Endothelial cell of umbilical vein (primary cell): Measurements from ENCODE around the gene TNFRSF12A. TPM values are rescaled to one million over a fixed set of nuclear protein-coding genes. Genes with fewer than 3 reads are reported as not detected.

Source experiments
- BruUV-seq: library from RNA; stranded (reverse); fragments of 400-500 nt; replicated peaks from 2 replicates; lab custom pipeline; 2021; lab: Mats Ljungman, UMichigan
- CTCF ChIA-PET: fragments of 300-600, 350-600 bp; sonication (Branson Sonifier 250); formaldehyde crosslinking; loops from one replicate; lab custom pipeline; 2021; ENCODE audit warnings: antibody characterized with exemption, inconsistent platforms; lab: Charles Lee
- POLR2A ChIA-PET: fragments of 300-600, 350-600 bp; sonication (Branson Sonifier 250); formaldehyde crosslinking; loops from one replicate; lab custom pipeline; 2021; ENCODE audit warnings: antibody characterized with exemption, inconsistent platforms; lab: Charles Lee
- DNase-seq: peaks from one replicate; pipeline ENCODE4 v3.0.0-alpha.2; 2011; ENCODE audit warnings: low read depth, low spot score
- FAIRE-seq: peaks from 2 replicates; lab custom pipeline; 2011; peaks lifted over from hg19 to GRCh38; lab: Jason Lieb, UNC
- H2AFZ ChIP-seq: 2 replicates; pipeline ENCODE4 v1.6.0; 2012; ENCODE audit warnings: low read depth, low read length, control low read depth, inconsistent platforms
- H3K27ac ChIP-seq: 2 replicates; pipeline ENCODE4 v1.5.1; 2011; ENCODE audit warnings: low read depth, mild to moderate bottlenecking, control low read depth, low read length, moderate library complexity; ENCODE audit not compliant: insufficient read depth
- H3K27me3 ChIP-seq, 2 experiments: 2 replicates each; pipeline versions ENCODE4 v1.6.0 to v1.6.1; 2011; ENCODE audit warnings: low read length in 2 of 2, mixed read lengths in 1 of 2; ENCODE audit not compliant: control insufficient read depth in 2 of 2, insufficient read depth in 2 of 2
- H3K36me3 ChIP-seq, 2 experiments: 2 replicates in 1 of 2; 3 replicates in 1 of 2; pipeline ENCODE4 v1.5.1; 2011; ENCODE audit warnings: low read length in 2 of 2, mild to moderate bottlenecking in 1 of 2, moderate library complexity in 1 of 2; ENCODE audit not compliant: control insufficient read depth in 2 of 2, insufficient read depth in 2 of 2; ENCODE audit errors: extremely low read depth in 1 of 2
- H3K4me1 ChIP-seq: 3 replicates; pipeline ENCODE4 v1.5.1; 2011; ENCODE audit warnings: mild to moderate bottlenecking, low read length; ENCODE audit not compliant: control insufficient read depth, insufficient read depth; ENCODE audit errors: extremely low read depth
- H3K4me2 ChIP-seq: 2 replicates; pipeline ENCODE4 v1.6.1; 2011; ENCODE audit warnings: low read length, control low read depth, mixed read lengths; ENCODE audit not compliant: insufficient read depth
- H3K4me3 ChIP-seq, 3 experiments: fragments of 200-600 bp in 1 of 3; sonication (generic), shearing (Covaris generic) in 1 of 3; replicated peaks in 1 of 3; 2 replicates each; pipeline ENCODE4 v1.5.1; 2011 to 2016; ENCODE audit warnings: control low read depth in 3 of 3, low read length in 3 of 3, mild to moderate bottlenecking in 2 of 3, inconsistent platforms in 1 of 3, low read depth in 1 of 3, moderate library complexity in 1 of 3; ENCODE audit not compliant: insufficient read depth in 1 of 3
- H3K79me2 ChIP-seq: 2 replicates; pipeline ENCODE4 v1.6.0; 2012; ENCODE audit warnings: low read length, inconsistent platforms; ENCODE audit not compliant: control insufficient read depth, insufficient read depth
- H3K9ac ChIP-seq: replicated peaks from 2 replicates; pipeline ENCODE3; 2011; ENCODE audit warnings: low read length, control low read depth; ENCODE audit not compliant: insufficient read depth; ENCODE audit errors: extremely low read depth
- H3K9me1 ChIP-seq: replicated peaks from 3 replicates; pipeline ENCODE4 v1.6.0; 2011; ENCODE audit warnings: mild to moderate bottlenecking, low read length; ENCODE audit not compliant: control insufficient read depth, insufficient read depth; ENCODE audit errors: extremely low read depth
- H3K9me3 ChIP-seq: replicated peaks from 2 replicates; pipeline ENCODE4 v1.5.1; 2012; ENCODE audit warnings: low read length, inconsistent platforms; ENCODE audit not compliant: control insufficient read depth, insufficient read depth
- H4K20me1 ChIP-seq: replicated peaks from 2 replicates; pipeline ENCODE3; 2011; ENCODE audit warnings: mild to moderate bottlenecking, low read length; ENCODE audit not compliant: control insufficient read depth, insufficient read depth; ENCODE audit errors: extremely low read depth
- EZH2 ChIP-seq: IDR thresholded peaks from 2 replicates; pipeline ENCODE4 v1.6.1; 2012; ENCODE audit warnings: borderline replicate concordance, low read depth, mild to moderate bottlenecking, moderate library complexity, low read length, inconsistent platforms; ENCODE audit not compliant: severe bottlenecking
- FOS ChIP-seq: IDR thresholded peaks from 2 replicates; pipeline ENCODE4 v1.6.1; 2011; ENCODE audit warnings: mild to moderate bottlenecking, low read length, moderate library complexity, borderline replicate concordance; ENCODE audit not compliant: insufficient read depth
- GATA2 ChIP-seq: IDR thresholded peaks from 2 replicates; pipeline ENCODE4 v1.7.0; 2011; ENCODE audit warnings: low read depth, mild to moderate bottlenecking, moderate library complexity, mixed read lengths, low read length; ENCODE audit not compliant: insufficient read length, insufficient read depth
- JUN ChIP-seq: IDR thresholded peaks from 2 replicates; pipeline ENCODE4 v1.6.1; 2011; ENCODE audit warnings: borderline replicate concordance, low read depth; ENCODE audit not compliant: insufficient read length, insufficient read depth
- MYC ChIP-seq: IDR thresholded peaks from one replicate; pipeline ENCODE4 v1.6.1; 2011; ENCODE audit warnings: mild to moderate bottlenecking, low read depth, low read length
- POLR2A ChIP-seq: IDR thresholded peaks from 2 replicates; pipeline ENCODE4 v1.6.1; 2012; ENCODE audit warnings: low read depth, mild to moderate bottlenecking, control low read depth, low read length
- POLR2AphosphoS5 ChIP-seq: IDR thresholded peaks from 2 replicates; pipeline ENCODE4 v1.6.1; 2012; ENCODE audit warnings: low read depth, mild to moderate bottlenecking, control low read depth, low read length, moderate library complexity; ENCODE audit not compliant: insufficient read depth
- dilution Hi-C: fragments of 300-500 bp; cut with MboI; formaldehyde crosslinking; loops from one replicate; pipeline ENCODE4 v1.15.0; 2019; ENCODE audit warnings: low sequenced_read_pairs; ENCODE audit not compliant: extremely low pct_ligation_motif_present
- intact Hi-C: fragments of 100-400 bp; cut with micrococcal nuclease; formaldehyde crosslinking; loops from one replicate; pipeline ENCODE4 v1.10.0; 2022
- polyA plus RNA-seq, 4 experiments: library from polyadenylated mRNA; depleted of rRNA in 3 of 4; stranded (reverse) in 3 of 4; unstranded in 1 of 4; fragments of >200 nt; gene quantifications; 2 replicates each; pipeline versions ENCODE4 v1.2.1 to v1.2.3, GENCODE V29; 2011 to 2012; ENCODE audit warnings: missing spikeins in 1 of 4
- total RNA-seq: library from RNA; stranded (reverse); gene quantifications from 2 replicates; pipeline ENCODE4 v1.2.3, GENCODE V29; 2021
- TF ChIP-seq, protein P1 (sequence below): IDR thresholded peaks from 2 replicates; pipeline ENCODE4 v1.6.1; 2011; ENCODE audit not compliant: insufficient read depth, insufficient read length
- TF ChIP-seq, protein P2 (sequence below), 2 donors: IDR thresholded peaks; 1 replicate in 1 of 2; 2 replicates in 1 of 2; pipeline ENCODE4 v1.5.1; 2011; ENCODE audit warnings: low read length in 2 of 2, mild to moderate bottlenecking in 2 of 2, moderate library complexity in 2 of 2, control low read depth in 1 of 2, inconsistent platforms in 1 of 2, low read depth in 1 of 2; ENCODE audit not compliant: insufficient read depth in 1 of 2; ENCODE audit errors: extremely low read depth in 1 of 2

The TNFRSF12A gene
- total and polyA plus RNA-seq, 2 donors (not counting 3 experiments of a cell fraction or from before 2014, with no cell fraction given) = 162 to 187 TPM

DNA sequence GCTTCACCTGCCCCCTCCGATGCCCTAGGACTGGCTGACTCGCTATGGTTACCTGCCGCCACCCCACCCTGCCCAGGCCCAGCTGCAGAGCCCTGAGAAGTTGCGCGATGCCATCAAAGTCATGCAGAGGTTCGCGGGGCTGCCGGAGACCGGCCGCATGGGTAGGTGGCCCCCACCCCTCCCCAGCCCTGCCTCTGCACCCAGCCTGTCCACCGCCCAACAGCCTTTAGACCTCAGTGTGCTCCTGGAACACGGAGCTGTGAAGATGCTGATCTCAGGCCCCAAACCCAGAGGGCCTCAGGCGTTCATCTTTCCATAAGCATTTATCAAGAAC is 27.2 kb downstream of the TNFRSF12A start:
- Histone ChIP-seq H3K79me2 (no peaks in the 10 kb centered on the region), H3K4me2 (no peak overlapping the region), H4K20me1 (no peaks in the 10 kb centered on the region), H3K4me1 (peaks cover 2% of the 10 kb centered on the region), H3K9me1 (no peaks in the 10 kb centered on the region), H3K27me3 (peaks cover 18 to 27% of the 10 kb centered on the region in 2 experiments), H3K9me3 (no peaks in the 10 kb centered on the region), H3K27ac (no peak overlapping the region), H3K9ac (no peak overlapping the region), H2AFZ (no peak overlapping the region), H3K4me3 (no peak overlapping the region), H3K36me3 (no peaks in the 10 kb centered on the region)
- dilution Hi-C loops = no loop called here
- CTCF ChIA-PET = interaction anchor here (0.6 to 14.7 kb wide), 5 partner anchors 11 to 88 kb away, joined by 3 to 200 read pairs (median 5); partner anchors contain the start of gene ZNF213
- no peak for FAIRE-seq
- DNase-seq = no peak
- POLR2A ChIA-PET = interaction anchor here (0.6 kb wide), 1 partner anchor 66 kb away, joined by 3 read pairs; no protein-coding TSS in a partner anchor
- intact Hi-C loops = no loop called here
- BruUV-seq = no TSS peak
- no peak for TF ChIP-seq MYC
- TF ChIP-seq FOS = no peak
- TF ChIP-seq, protein P1, sequence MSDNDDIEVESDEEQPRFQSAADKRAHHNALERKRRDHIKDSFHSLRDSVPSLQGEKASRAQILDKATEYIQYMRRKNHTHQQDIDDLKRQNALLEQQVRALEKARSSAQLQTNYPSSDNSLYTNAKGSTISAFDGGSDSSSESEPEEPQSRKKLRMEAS = no peak
- TF ChIP-seq, protein P2, sequence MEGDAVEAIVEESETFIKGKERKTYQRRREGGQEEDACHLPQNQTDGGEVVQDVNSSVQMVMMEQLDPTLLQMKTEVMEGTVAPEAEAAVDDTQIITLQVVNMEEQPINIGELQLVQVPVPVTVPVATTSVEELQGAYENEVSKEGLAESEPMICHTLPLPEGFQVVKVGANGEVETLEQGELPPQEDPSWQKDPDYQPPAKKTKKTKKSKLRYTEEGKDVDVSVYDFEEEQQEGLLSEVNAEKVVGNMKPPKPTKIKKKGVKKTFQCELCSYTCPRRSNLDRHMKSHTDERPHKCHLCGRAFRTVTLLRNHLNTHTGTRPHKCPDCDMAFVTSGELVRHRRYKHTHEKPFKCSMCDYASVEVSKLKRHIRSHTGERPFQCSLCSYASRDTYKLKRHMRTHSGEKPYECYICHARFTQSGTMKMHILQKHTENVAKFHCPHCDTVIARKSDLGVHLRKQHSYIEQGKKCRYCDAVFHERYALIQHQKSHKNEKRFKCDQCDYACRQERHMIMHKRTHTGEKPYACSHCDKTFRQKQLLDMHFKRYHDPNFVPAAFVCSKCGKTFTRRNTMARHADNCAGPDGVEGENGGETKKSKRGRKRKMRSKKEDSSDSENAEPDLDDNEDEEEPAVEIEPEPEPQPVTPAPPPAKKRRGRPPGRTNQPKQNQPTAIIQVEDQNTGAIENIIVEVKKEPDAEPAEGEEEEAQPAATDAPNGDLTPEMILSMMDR (IDR thresholded peaks at IDR 0.05; ENCODE audit: extremely low read depth in 1 of 2, insufficient read depth in 1 of 2, low read depth in 1 of 2, low read length in 2 of 2) = no peak
- TF ChIP-seq POLR2AphosphoS5 = no peak
- no peak for TF ChIP-seq POLR2A
- no peak for TF ChIP-seq EZH2
- TF ChIP-seq GATA2 = no peak
- no peak for TF ChIP-seq JUN
